ENCODE data around the gene FAM13C. TPM values are rescaled to one million over a fixed set of nuclear protein-coding genes. Genes with fewer than 3 reads are reported as not detected.

Gene FAM13C
- total RNA-seq, 6 donors from 2014 or later = 4.1 to 15.7 (median 8.9) TPM

DNA sequence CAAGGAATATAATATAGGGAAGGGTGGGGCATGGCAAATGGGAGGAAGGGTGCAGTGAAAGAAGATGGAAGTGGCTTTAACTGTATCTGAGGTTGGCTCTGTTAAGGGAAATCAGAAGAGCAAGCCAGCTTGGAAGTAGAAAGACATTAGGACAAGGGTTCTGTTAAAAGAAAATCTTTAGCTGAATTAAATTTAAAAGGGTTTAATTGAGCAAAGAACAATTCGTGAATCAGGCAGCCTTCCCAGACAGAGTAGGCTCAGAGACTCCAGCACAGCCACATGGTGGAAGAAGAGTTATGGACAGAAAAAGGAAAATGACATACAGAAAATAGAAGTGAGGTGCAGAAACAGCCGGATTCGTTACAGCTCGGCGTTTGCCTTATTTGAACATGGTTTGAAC lies 42.0 kb downstream of the FAM13C start:
- Histone ChIP-seq H3K4me1 (peaks cover 0 to 3% (median 0%) of the 10 kb centered on the region in 4 donors), H3K27ac (no peak overlapping the region), H3K27me3 (no peaks in the 10 kb centered on the region), H3K36me3 (no peaks in the 10 kb centered on the region), H3K9me3 (no peaks in the 10 kb centered on the region), H3K4me3 (no peak overlapping the region)
- no peak for TF ChIP-seq POLR2AphosphoS5 (IDR thresholded peaks at IDR 0.05)
- no peak for TF ChIP-seq EP300 (IDR thresholded peaks at IDR 0.05)
- no peak for TF ChIP-seq POLR2A (IDR thresholded peaks at IDR 0.05)
- no peak for TF ChIP-seq CTCF (IDR thresholded peaks at IDR 0.05)
- DNase-seq (no peak), ATAC-seq (ENCODE audit: low FRiP score in 2 of 2) (no peak)
- 83 to 93% methylated on average over 5 of the region's 5 CpGs for WGBS, 2 donors

DNA sequence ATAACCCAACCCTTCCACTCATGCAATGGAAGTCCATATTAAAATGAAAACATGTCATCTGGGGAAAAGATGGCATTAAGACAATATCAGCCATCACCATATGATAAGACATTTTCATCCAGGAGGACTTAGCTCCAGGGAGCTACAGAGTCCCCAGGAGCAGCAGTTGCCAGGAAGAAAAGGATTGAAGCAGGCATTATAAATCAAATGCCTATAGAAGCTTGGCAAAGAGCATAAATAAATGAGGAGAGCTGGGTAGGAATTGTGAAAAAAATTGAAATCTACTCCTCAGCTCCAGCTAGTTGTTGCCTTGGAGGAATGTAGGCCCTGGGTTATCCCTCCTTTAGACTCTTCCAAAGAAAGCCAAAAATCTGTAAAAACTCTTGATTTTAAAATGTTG lies 42.5 kb downstream of the FAM13C start:
- TF ChIP-seq POLR2AphosphoS5 (IDR thresholded peaks at IDR 0.05) (no peak), POLR2A (IDR thresholded peaks at IDR 0.05) (no peak), CTCF (IDR thresholded peaks at IDR 0.05) (no peak), EP300 (IDR thresholded peaks at IDR 0.05) (no peak)
- Histone ChIP-seq H3K4me3 (no peak overlapping the region), H3K9me3 (no peaks in the 10 kb centered on the region), H3K4me1 (peaks cover 0 to 3% (median 0%) of the 10 kb centered on the region in 4 donors), H3K36me3 (no peaks in the 10 kb centered on the region), H3K27ac (no peak overlapping the region), H3K27me3 (no peaks in the 10 kb centered on the region)
- no peak for ATAC-seq (ENCODE audit: low FRiP score in 2 of 2)
- no peak for DNase-seq

GRCh38 chr10:59317066-59317465 lies 45.3 kb downstream of the FAM13C start:
- ATAC-seq (ENCODE audit: low FRiP score in 2 of 2) = no peak

DNA sequence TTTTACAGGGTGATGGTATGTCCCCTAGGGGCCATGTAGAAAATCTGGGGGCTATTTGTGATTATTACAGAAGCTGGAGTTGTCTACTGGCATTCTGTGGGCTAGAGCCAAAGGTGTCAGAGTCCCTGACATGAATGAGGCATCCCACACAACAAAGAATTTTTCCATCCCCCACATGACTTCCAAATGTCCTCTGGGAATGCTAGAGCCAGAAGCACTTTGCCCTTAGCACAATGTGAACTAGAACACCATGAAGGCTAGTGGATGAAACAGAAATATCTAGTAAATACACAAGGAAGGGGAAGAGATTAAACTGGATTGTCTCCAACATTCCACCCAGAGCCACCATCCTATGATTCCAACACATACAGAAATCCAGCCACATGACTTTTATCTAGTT lies 46.9 kb downstream of the FAM13C start:
- H3K4me1 ChIP-seq = no peaks in the 10 kb centered on the region
- H3K4me3 ChIP-seq = no peak overlapping the region
- DNase-seq (no peak), ATAC-seq (ENCODE audit: low FRiP score in 2 of 2) (no peak)
- H3K9me3 ChIP-seq = no peaks in the 10 kb centered on the region
- no peak overlapping the region for H3K27ac ChIP-seq
- no peaks in the 10 kb centered on the region for H3K27me3 ChIP-seq
- no peaks in the 10 kb centered on the region for H3K36me3 ChIP-seq
- no peak for TF ChIP-seq POLR2A (IDR thresholded peaks at IDR 0.05)
- no peak for TF ChIP-seq EP300 (IDR thresholded peaks at IDR 0.05)
- TF ChIP-seq POLR2AphosphoS5 (IDR thresholded peaks at IDR 0.05) = no peak
- no peak for TF ChIP-seq CTCF (IDR thresholded peaks at IDR 0.05)

More at GRCh38 chr10:59317066-59317465, 45.3 kb downstream of the FAM13C start:
- Histone ChIP-seq H3K9me3 (no peaks in the 10 kb centered on the region), H3K27ac (no peak overlapping the region), H3K4me3 (no peak overlapping the region), H3K4me1 (no peaks in the 10 kb centered on the region), H3K27me3 (no peaks in the 10 kb centered on the region), H3K36me3 (no peaks in the 10 kb centered on the region)
- DNase-seq = no peak
- WGBS, 2 donors = 69 to 81% methylated on average over 2 of the region's 2 CpGs
- TF ChIP-seq POLR2AphosphoS5 (IDR thresholded peaks at IDR 0.05) (no peak), CTCF (IDR thresholded peaks at IDR 0.05) (no peak), EP300 (IDR thresholded peaks at IDR 0.05) (no peak), POLR2A (IDR thresholded peaks at IDR 0.05) (no peak)

- no peak for DNase-seq
- TF ChIP-seq EP300 (IDR thresholded peaks at IDR 0.05) (no peak), CTCF (IDR thresholded peaks at IDR 0.05) (no peak), POLR2A (IDR thresholded peaks at IDR 0.05) (no peak), POLR2AphosphoS5 (IDR thresholded peaks at IDR 0.05) (no peak)
- ATAC-seq (ENCODE audit: low FRiP score in 2 of 2) = no peak
- H3K9me3 ChIP-seq = no peaks in the 10 kb centered on the region
- H3K27me3 ChIP-seq = no peaks in the 10 kb centered on the region
- WGBS, 2 donors = 83 to 87% methylated on average over 2 of the region's 2 CpGs
- no peaks in the 10 kb centered on the region for H3K4me1 ChIP-seq
- H3K4me3 ChIP-seq = no peak overlapping the region
- no peak overlapping the region for H3K27ac ChIP-seq
- H3K36me3 ChIP-seq = no peaks in the 10 kb centered on the region
These were observed 48.1 kb downstream of the FAM13C start for GRCh38 chr10:59314268-59314667.
